ENCODE measurements around the gene NELFE.

DNA sequence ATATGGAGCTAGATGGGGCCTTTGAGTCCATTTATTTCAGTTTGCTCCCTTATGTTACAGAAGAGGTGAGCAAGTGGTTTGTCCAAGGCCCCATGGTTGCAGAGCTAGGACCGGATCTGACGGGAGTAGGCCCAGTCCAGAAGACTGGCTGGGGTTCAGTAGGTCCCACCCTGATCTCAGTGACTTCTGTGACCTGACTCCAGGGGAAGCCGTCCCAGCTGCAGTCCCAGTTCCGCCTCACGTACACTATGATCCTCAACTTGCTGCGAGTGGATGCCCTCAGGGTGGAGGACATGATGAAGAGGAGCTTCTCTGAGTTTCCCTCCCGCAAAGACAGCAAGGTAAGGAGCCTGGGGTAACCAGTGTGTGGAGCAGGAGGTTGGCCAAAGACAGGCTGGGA, 7.7 kb upstream of the NELFE start:
- TF ChIP-seq, protein P1, sequence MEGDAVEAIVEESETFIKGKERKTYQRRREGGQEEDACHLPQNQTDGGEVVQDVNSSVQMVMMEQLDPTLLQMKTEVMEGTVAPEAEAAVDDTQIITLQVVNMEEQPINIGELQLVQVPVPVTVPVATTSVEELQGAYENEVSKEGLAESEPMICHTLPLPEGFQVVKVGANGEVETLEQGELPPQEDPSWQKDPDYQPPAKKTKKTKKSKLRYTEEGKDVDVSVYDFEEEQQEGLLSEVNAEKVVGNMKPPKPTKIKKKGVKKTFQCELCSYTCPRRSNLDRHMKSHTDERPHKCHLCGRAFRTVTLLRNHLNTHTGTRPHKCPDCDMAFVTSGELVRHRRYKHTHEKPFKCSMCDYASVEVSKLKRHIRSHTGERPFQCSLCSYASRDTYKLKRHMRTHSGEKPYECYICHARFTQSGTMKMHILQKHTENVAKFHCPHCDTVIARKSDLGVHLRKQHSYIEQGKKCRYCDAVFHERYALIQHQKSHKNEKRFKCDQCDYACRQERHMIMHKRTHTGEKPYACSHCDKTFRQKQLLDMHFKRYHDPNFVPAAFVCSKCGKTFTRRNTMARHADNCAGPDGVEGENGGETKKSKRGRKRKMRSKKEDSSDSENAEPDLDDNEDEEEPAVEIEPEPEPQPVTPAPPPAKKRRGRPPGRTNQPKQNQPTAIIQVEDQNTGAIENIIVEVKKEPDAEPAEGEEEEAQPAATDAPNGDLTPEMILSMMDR (conservative IDR thresholded peaks at IDR 0.05; ENCODE audit: low read length): no peak
- TF ChIP-seq EZH2phosphoT487 (IDR thresholded peaks at IDR 0.05; ENCODE audit: borderline replicate concordance, low read depth, low read length): no peak
